22Rv1 (cell line): ENCODE results near the gene GPR141.

ENCODE experiments used
- ZFX ChIP-seq: fragments of 450-650 bp; IDR thresholded peaks from 2 replicates; pipeline ENCODE4 v1.6.1; 2017; ENCODE audit warnings: antibody characterized with exemption, borderline replicate concordance
- TF ChIP-seq, protein P1 (sequence below): fragments of 450-650 bp; IDR thresholded peaks from 2 replicates; pipeline ENCODE4 v1.5.1; 2017; ENCODE audit warnings: mild to moderate bottlenecking

DNA sequence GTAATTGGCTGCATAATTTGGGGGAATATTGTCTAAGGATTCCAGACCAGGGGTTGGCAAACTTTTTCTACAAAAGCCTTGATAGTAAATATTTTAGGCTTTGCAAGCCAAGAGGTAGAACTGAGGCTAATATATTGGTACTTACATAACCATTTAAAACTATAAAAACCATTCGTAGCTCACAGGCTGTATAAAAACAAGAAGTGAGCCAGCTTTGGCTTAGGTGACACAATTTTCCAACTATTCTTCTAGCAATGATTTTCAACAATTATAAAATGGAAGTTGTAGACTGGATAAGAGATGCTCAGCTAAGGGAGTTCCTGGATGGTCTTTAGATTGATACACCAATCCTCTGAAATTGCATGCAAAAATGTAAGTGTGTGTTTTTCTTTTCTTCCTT, 1.4 kb downstream of the GPR141 start:
- TF ChIP-seq, protein P1, sequence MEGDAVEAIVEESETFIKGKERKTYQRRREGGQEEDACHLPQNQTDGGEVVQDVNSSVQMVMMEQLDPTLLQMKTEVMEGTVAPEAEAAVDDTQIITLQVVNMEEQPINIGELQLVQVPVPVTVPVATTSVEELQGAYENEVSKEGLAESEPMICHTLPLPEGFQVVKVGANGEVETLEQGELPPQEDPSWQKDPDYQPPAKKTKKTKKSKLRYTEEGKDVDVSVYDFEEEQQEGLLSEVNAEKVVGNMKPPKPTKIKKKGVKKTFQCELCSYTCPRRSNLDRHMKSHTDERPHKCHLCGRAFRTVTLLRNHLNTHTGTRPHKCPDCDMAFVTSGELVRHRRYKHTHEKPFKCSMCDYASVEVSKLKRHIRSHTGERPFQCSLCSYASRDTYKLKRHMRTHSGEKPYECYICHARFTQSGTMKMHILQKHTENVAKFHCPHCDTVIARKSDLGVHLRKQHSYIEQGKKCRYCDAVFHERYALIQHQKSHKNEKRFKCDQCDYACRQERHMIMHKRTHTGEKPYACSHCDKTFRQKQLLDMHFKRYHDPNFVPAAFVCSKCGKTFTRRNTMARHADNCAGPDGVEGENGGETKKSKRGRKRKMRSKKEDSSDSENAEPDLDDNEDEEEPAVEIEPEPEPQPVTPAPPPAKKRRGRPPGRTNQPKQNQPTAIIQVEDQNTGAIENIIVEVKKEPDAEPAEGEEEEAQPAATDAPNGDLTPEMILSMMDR = no peak
- no peak for TF ChIP-seq ZFX
